A172 (cell line): Measurements from ENCODE around the gene HPN. TPM values are rescaled to one million over a fixed set of nuclear protein-coding genes. Genes with fewer than 3 reads are reported as not detected.
"Not testable (repeated sequence)": the region's sequence is repeated elsewhere in the genome, so short reads cannot be mapped to it uniquely, and the experiment has no call there.

Experiments used
- DNase-seq: peaks from one replicate; pipeline ENCODE4 v3.0.0-alpha.2; 2015; ENCODE audit warnings: low spot score
- total RNA-seq: library from RNA; depleted of rRNA; stranded (reverse); fragments of >200 nt; shearing (Covaris generic); gene quantifications from 2 replicates; pipeline ENCODE4 v1.2.3, GENCODE V29; 2014

Gene HPN
- total RNA-seq, 1 experiment from 2014 or later: not detected

GRCh38 chr19:35083691-35084508 is 42.4 kb downstream of the HPN start:
- DNase-seq: no peak

GRCh38 chr19:35084509-35084762 is 42.9 kb downstream of the HPN start:
- DNase-seq: no peak

- no peak for DNase-seq
These were observed 44.4 kb downstream of the HPN start for GRCh38 chr19:35085947-35086346.

DNA sequence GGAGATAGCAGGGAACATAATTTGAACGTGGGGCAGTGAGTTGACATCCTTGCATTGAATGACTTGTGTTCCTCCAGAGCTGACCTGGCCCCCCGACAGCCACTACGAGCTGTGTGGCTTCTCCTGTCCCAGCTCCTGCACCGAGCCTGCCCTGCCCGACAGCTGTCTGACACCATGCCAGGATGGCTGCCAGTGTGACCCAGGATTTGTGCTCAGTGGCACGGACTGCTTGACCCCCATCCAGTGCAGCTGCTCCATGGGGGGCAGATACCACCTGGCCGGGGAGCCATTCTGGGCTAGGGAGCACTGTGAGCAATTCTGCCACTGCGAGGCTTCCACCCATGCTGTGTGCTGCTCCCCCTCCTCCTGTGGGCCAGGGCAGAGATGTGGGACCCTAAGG is 44.9 kb downstream of the HPN start:
- DNase-seq: no peak

GRCh38 chr19:35087393-35087792 is 45.9 kb downstream of the HPN start:
- DNase-seq: no peak

DNA sequence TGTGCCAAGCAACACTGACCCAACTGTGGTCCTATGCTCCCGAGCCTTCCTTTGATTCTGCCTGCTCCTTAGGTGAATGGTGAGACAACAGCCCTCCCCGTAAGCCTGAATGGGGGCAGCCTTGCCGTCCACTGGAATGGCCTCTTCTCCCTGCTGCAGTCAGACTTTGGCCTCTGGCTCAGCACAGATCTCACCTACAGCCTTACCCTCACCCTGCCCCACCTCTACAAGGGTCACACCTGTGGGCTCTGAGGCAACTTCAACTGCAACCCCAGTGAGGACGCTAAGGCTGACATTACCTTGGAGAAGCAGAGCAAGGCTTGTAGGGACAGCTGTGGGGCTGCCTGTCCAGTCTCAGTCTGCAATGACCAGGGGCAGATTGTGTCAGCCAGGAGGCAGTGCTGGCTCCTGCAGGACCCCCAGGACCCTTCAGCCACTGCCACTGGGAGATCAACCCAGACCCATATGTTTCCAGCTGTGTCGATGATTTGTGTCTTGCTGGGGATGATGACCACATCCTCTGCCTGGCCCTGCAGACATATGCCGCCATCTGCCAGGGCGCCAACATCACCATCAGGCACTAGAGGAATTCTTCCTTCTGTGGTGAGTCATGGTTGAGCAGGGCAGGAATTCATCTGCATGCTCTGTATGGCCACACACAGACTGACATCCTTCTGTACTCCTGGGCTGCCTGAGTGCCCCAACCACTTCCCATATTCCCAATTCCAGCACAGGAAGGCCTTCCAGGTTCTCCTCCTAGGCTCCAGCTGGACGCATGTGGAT is 46.8 kb downstream of the HPN start:
- peak; percentile 96 for DNase-seq

- DNase-seq: no peak
These were observed 48.0 kb downstream of the HPN start for GRCh38 chr19:35089554-35089953.

GRCh38 chr19:35090160-35090505 is 48.6 kb downstream of the HPN start:
- no peak for DNase-seq

- peak; percentile 66 for DNase-seq
These were observed 49.1 kb downstream of the HPN start for GRCh38 chr19:35090506-35091214.

DNA sequence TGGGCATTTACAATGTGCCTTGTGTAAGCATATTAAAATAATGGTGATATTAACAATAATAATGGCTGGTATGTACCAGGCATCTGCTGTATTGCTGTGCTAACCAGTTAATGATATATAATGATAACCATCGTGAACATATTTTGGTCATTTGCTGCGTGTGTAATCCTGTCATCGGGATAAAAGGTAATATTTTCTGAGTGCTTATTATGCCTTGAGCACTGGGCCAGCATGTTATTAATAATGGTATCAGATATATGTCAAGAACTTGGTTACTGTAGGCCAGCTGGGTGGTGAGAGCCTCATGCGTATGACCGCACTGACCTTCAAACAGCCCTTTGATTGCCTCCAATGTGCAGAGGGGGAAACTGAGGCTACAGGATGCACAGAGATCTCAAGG is 51.9 kb downstream of the HPN start:
- no peak for DNase-seq

DNA sequence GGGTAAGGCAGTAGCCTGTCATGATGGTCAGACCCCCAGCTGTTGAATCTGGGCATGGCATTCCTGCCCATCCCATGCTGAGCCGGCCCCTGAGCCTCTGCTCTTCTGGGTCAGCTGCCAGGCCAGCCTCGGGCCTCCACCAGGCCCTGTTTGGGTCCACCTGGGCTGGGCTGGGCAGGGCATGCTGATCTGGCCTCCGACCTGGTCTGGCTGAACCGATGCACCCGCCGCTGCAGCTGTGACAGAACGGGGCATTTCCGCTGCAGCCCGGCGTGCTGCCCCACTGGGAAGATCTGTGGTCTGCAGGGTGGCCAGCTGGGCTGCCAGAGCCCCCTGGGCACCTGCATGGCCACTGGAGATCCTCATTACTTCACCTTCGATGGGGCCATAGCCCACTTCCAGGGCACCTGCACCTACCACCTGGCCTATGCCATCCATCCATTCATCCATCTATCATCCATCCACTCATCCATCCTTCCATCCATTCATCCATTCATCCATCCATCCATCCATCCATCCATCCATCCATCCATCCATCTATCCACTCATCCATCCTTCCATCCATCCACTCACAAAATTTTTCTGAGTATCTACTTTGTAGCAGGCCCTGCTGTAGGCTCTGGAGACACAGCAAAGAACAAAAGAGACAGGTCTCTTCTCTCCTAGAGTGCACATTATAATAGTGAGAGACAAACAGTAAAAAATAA is 52.6 kb downstream of the HPN start:
- DNase-seq: no peak

DNA sequence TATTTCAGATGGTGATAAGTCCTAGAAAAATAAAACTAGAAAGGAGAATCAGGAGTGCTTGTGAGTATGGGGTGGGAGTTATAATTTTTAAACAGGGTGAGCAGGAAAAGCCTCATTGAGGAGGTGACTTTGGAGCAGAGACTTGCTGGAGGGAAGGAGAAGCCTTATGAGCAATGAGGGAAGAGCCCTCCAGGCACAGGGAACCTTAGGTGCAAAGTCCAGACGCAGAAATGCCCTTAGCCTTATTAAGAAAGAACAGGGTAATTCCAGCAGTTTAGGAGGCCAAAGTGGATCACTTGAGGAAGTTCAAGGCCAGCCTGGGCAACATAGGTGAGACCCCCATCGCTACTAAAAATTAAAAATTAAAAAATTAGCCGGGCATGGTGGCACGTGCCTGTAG is 53.1 kb downstream of the HPN start:
- no peak for DNase-seq

DNA sequence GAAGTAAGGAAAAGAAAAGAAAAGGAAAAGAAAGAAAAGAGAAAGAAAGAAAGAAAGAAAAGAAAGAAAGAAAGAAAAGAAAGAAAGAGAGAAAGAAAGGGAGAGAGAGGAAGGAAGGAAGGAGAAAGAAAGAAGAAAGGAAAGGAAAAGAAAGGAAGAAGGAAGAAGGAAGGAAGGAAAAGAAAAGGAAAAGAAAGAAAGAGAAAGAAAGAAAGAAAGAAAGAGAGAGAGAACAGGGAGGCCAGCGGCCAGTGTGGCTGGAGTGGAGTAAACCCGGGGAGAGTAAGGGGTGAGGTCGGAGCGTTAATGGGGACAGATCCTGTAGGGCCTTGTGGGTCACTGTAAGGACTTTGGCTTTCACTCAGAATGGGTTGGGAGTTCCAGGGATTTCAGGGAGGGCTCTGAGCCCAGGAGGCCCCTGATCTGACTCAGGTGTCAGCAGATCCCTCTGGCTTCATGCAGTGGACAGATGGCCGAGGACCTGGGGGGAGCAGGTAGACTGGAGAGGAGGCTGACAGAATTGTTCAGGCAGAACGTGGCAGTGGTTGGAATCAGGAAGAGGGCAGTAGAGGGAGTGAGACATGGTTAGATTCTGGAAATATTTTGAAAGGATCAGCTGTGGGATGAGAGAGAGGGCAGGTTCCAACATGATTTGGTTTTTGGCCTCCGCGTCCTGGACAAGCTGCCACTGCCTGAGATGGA is 54.3 kb downstream of the HPN start:
- no peak for DNase-seq

DNA sequence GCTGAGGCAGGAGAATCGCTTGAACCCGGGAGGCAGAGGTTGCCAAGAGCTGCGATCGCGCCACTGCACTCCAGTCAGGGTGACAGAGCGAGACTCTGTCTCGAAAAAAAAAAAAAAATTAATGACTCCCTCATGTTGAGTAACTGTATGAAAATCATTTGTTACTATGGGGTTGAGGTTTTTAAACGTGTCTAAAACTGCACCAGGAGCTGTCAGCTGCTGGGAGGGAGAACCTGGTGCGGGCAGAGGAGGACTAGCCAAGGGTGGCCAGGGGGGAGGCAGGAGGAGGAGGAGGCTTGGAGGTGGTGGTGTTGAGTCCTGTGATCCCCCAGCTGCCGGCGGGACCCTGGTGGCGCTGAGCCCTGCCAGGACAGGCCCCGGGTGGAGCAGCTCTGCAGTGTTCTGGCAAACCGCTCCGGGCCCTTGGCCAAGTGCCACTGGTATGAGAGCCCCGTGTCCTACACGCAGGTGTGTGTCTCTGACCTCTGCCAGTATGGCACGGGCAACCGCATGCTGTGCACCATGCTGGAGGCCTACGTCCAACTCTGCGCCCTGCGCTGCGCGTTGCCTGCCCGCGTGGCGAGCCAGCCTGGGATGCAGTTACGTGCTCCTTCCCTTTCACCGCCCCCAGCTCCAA is 57.0 kb downstream of the HPN start:
- DNase-seq: no peak

- DNase-seq: no peak
These were observed 57.8 kb downstream of the HPN start for GRCh38 chr19:35099155-35099896.

GRCh38 chr19:35099897-35100275 is 58.4 kb downstream of the HPN start:
- DNase-seq: no peak

- DNase-seq: no peak
These were observed 59.3 kb downstream of the HPN start for GRCh38 chr19:35100588-35101533.

DNA sequence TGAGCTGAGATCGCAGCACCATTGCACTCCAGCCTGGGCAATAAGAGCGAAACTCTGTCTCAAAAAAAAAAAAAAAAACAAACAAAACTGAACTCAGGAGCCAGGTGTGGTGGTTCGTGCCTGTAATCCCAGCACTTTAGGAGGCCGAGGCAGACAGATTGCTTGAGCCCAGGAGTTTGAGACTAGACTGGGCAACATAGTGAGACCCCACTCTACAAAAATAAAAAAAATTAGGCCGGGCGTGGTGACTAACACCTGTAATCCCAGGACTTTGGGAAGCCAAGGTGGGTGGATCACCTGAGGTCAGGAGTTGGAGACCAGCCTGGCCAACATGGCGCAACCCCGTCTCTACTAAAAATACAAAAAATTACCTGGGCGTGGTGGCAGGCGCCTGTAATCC is 60.4 kb downstream of the HPN start:
- DNase-seq: not testable (repeated sequence)

DNA sequence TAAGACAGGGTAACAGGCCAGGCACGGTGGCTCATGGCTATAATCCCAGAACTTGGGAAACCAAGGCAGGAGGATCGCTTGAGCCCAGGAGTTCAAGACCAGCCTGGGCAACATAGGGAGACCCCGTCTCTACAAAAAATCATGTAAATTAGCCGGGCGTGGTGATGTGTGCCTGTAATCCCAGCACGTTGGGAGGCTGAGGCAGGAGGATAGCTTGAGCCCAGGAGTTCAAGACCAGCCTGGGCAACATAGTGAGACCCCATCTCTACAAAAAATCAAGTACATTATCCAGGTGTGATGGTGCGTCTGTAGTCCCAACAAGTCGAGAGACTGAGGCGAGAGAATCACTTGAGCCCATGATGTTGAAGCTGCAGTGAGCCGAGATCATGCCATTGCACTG is 62.1 kb downstream of the HPN start:
- DNase-seq: not testable (repeated sequence)
